Limb (tissue), 2 donors: ENCODE data around the gene TMEM147.

ENCODE experiments used
- DNase-seq, 2 donors: peaks; one replicate each; pipeline ENCODE4 v3.0.0-alpha.2; 2016; ENCODE audit errors: extremely low spot score in 2 of 2

Gene TMEM147

GRCh38 chr19:35545855-35546381 lies 492 bp downstream of the TMEM147 start:
- DNase-seq: no peak

DNA sequence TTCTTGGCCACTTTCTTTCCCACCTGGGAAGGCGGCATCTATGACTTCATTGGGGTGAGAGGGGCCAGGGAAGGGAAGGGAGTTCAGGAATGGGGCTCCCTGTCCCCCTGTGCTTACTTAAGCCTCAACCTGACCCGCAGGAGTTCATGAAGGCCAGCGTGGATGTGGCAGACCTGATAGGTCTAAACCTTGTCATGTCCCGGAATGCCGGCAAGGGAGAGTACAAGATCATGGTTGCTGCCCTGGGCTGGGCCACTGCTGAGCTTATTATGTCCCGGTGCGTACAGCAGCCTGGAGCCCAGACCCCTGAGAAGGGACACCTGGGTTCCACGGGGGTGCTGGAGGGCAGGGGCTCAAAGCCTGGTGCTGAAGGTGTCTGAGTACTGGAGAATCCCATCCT lies 1.1 kb downstream of the TMEM147 start:
- no peak for DNase-seq

GRCh38 chr19:35549174-35549788 lies 3.9 kb downstream of the TMEM147 start:
- DNase-seq: peak; percentile 40 to 61

DNA sequence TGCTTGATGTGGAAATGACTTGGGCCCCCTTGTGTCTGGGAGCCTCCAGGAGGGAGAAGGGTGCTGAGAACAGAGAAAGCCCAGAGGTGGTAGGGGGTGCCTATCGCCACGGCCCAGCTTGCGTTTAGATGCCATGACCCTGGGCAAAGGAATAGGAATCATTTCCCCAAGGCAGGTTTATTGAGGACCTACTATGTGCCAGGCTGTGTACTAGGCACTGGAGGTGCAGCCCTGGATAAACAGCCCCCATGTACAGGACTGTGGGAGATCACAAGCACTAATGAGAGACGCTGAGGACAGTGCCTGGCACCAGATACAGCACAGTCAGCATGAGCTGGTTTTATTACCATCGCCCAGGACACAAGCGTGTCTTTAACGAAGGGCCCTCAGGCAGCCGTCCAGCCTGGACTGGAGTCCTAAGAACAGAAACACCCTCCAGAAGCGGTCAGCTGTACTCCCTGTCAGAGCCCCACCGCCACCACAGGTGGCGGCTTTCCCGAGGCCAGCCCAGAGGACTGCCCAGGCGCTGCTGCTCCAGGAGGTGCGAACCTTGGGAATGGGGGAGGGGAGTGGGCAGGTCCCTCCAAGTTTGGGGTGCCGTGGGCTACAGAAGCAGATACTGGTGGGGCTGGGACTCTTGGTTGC lies 4.6 kb downstream of the TMEM147 start:
- DNase-seq: no peak

GRCh38 chr19:35551091-35551810 lies 5.8 kb downstream of the TMEM147 start:
- no peak for DNase-seq

DNA sequence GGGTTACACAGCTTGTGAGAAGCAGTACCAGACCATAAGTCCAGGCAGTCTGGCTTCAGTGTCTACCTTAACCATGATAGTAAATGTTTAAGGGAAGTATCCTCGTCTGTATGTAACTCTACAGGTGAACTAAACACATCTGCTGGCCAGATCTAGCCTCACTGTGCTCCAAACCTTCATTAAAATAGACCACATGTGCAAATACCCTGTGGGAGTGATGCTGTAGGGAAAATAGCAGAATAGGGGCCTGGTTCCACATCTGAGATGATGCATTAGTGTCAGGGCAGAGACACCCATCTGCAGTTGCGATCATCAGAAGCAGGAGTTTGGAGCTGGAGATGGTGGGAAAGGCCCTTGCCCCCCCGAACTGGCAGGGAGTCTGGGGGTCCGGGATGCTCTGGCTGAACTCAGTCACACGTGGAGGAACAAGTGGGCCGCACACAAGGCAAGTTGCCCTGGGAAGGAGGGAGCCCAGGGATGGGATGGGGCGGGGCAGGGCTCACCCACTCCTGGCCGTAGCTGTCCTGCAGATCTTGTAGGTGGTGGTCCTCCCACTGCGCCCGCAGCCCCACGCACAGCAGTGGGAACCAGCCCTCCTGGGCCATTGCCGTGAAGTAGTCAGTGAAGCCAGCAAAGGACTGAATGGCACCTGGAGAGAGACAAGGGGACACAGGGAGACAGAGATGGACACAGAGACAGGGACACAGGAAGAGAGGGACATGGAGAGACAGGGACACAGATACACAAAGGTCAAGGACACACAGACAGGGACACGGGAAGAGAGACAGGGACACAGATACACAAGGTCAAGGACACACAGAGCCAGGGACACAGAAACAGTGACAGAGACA lies 7.3 kb downstream of the TMEM147 start:
- no peak for DNase-seq

GRCh38 chr19:35553385-35554000 lies 8.1 kb downstream of the TMEM147 start:
- DNase-seq: no peak

DNA sequence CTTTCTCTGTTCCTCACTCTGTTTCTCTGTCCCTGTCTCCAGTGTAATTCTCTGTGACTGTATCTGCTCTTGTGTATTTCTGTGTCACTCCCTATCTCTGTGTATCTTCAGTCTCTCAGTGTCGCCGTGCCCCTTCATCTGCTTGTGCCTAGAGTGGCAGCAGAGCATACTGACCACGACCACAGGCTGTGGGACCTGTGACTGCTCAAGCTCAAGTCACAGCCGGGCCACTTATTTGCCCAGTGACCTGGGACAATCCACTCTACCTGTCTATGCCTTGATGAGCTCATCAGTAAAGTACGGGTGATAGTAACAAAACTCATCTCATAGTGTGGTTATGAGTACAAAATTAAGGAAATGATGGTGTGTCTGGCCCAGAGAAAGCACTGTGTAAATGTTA lies 8.7 kb downstream of the TMEM147 start:
- no peak for DNase-seq

DNA sequence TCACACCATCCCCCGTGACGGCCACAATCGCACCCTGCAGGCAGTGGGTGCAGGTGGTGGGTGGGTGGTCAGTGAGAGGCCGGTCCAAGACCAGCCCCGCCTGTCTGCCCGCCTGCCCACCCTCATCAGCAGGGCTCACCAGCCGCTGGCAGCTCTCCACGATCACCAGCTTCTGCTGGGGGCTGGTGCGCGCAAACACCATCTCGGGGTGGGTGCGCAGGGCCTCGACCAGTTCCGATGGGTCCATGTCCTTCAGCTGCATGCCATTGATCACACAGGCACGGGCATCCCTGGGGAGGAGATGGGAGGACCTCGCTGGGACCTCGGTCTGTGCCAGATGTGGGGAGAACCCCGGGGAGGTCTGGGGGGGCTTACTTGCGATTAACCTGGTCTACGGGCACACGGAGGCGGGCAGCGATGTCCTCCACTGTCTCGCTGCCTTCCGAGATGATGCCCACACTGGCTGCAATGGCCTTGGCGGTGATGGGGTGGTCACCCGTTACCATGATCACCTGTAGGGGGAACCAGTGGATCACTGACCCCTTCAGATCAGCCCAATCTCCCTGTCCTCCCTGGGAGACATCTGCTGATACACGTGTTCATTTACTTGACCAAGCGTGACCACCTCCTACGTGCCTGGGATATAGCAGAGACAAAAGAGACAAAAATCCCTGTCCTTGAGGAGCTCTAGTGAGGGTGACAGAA lies 10.0 kb downstream of the TMEM147 start:
- peak in 1 of 2 donors; percentile 29 for DNase-seq

DNA sequence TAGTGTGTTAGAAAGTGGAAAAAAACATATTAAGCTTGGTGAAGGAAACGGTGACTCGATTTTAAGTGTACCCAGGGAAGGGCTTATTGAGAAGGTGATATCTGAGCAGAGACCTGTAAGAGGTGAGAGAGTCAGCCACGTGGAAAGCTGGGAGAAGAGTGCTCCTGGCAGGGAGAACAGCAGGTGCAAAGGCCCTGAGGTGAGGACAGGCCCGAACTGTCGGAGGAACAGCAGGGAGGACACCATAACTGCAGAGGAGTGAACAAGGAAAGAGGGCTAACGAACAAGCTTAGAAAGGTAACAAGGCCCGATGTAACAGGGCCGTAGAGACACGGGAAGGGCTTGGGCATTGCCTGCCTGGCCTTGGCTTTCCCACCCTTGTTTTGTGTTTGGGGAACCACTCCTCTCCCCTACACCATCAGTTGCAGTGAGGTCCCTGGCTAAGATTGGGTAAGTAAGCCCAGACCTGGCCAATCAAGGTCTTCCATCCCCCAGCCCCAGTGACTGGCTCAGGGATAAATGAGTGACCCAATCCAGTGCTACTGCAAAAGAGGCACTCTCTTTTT lies 10.7 kb downstream of the TMEM147 start:
- DNase-seq: peak in 1 of 2 donors; percentile 9

- peak in 1 of 2 donors; percentile 12 for DNase-seq
Measured at GRCh38 chr19:35556846-35557538, 11.6 kb downstream of the TMEM147 start.

DNA sequence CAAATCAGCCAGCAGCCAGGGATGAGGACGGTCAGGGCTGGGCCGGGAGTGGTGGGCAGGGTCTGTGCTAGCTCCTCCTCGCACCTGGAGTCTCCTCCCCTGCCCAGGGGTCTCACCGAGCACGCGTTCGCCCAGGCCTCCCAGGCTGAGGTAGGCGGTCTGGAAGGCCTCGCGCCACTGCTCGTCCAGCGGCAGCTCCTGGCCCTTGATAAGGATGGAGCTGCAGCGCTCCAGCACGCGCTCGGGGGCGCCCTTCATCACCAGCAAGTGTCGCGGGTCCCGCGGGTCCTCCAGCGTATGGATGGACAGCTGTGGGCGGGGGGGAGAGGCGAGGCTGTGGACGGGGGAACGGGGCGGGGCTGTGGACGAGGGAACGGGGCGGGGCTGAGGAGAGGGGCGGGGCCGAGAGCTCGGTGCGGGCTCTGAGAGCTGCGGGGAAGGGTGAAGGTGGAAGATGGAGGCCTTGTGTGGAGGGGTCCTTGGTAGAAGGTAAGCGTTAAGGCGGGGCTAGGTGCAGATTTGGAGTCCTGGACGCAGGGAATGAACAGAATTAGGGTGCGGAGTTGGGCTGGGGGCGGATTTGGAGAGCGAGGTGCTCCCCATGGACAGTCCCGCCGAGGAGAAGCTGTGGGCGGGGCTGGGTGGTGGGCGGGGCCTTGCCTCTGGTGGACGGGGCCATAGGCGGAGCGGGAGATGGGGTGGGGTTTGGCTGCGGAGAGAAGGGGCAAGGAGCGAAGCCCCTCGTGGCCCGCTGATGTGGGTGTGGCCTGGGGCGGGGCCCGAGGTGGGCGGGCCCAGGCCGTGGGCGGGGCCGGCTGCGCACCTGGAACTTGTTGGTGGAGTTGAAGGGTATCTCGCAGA lies 12.3 kb downstream of the TMEM147 start:
- DNase-seq: peak; percentile 45 to 85

DNA sequence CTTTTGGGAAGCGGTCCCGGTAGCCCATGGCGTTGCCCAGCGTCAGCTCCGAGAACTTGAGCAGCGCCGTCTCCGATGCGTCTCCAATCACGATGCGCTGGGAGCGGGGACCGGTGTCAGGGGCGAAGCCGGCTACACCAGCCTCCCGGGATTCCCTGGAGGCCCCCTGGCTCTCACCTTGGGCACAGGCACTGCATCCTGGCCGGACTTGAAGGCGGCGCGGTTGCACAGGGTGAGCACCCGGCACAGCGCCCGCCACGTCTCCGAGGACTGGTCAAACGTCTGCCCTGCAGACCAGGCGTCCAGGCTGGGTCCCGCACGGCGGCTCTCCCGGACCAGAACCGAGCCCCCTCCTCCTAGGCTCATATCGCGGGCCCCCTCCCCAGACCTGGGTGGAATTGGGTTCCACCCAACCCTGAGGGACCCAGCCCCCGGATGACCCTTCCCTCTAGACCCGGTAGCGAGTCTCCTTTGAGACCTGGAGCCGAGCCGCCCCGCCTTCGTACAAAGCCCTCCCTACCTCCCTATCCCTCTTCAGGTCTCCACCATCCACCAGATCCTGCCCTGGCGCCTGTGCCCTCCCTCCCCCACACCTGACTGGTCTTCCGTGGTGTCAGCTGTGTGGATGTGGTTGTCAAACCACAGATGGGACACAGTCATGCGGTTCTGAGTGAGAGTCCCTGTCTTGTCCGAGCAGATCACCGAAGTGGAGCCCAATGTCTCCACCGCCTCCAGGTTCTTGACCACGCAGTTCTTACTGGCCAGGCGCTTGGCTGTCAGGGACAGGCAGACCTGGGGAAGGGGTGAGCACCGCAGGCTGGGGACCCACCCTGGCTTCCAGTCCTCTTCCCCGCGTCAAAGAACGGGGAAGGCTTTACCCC lies 13.2 kb downstream of the TMEM147 start:
- DNase-seq: no peak

- DNase-seq: no peak
Measured at GRCh38 chr19:35559281-35559659, 13.8 kb downstream of the TMEM147 start.

DNA sequence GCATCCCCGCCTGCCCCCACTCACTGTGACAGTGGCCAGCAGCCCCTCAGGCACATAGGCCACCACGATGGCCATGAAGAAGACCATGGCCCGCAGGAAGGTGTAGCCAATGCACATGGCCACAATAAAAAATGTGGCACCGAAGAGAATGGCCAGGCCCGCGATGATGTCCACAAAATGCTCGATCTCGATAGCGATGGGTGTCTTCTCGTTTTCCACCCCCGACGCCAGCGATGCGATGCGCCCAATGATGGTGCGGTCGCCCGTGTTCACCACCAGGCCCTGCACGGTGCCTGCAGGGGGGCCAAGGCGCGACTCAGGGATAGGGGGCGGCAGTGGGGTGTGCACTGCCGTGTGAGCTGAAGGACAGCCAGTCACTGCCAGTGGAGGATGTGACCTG lies 14.4 kb downstream of the TMEM147 start:
- DNase-seq: no peak

GRCh38 chr19:35560271-35560670 lies 14.8 kb downstream of the TMEM147 start:
- no peak for DNase-seq

- no peak for DNase-seq
Measured at GRCh38 chr19:35560677-35561076, 15.3 kb downstream of the TMEM147 start.

- DNase-seq: no peak
Measured at GRCh38 chr19:35561436-35561835, 16.0 kb downstream of the TMEM147 start.
